ENCODE data around the gene ADGRA1. TPM values are rescaled to one million over a fixed set of nuclear protein-coding genes. Genes with fewer than 3 reads are reported as not detected.

ADGRA1 gene
- total and polyA plus RNA-seq, 2 of the 13 experiments (the other 11 are each of a cell fraction or from before 2014, with no cell fraction given) = not detected

- TF ChIP-seq SMARCE1 (IDR thresholded peaks at IDR 0.05; ENCODE audit: borderline replicate concordance) (no peak), KDM3A (CRISPR knock-in tag; IDR thresholded peaks at IDR 0.05; ENCODE audit: low read depth) (no peak), ZMYM3 (CRISPR knock-in tag; IDR thresholded peaks at IDR 0.05) (no peak), ZNF746 (CRISPR knock-in tag; IDR thresholded peaks at IDR 0.05) (no peak), ZNF687 (CRISPR knock-in tag; IDR thresholded peaks at IDR 0.05) (no peak), ZNF572 (CRISPR knock-in tag; IDR thresholded peaks at IDR 0.05) (no peak), ZNF616 (CRISPR knock-in tag; IDR thresholded peaks at IDR 0.05; ENCODE audit: low read depth) (no peak), ZBTB2 (CRISPR knock-in tag; IDR thresholded peaks at IDR 0.05; ENCODE audit: low read depth) (no peak), MYC (CRISPR knock-in tag; IDR thresholded peaks at IDR 0.05; ENCODE audit: borderline replicate concordance) (no peak)
- TF ChIP-seq, protein P1, sequence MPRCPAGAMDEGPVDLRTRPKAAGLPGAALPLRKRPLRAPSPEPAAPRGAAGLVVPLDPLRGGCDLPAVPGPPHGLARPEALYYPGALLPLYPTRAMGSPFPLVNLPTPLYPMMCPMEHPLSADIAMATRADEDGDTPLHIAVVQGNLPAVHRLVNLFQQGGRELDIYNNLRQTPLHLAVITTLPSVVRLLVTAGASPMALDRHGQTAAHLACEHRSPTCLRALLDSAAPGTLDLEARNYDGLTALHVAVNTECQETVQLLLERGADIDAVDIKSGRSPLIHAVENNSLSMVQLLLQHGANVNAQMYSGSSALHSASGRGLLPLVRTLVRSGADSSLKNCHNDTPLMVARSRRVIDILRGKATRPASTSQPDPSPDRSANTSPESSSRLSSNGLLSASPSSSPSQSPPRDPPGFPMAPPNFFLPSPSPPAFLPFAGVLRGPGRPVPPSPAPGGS (CRISPR knock-in tag; IDR thresholded peaks at IDR 0.05) = no peak
These were observed 7.1 kb downstream of the ADGRA1 start (continued) for GRCh38 chr10:133094866-133095265.

Data from HepG2 (cell line).